Astrocyte (in vitro differentiated cells and primary cell): ENCODE results near the gene SCAMP5.

Experiments used
- CTCF ChIP-seq: IDR thresholded peaks from 2 replicates; pipeline ENCODE4 v1.5.1; 2011; ENCODE audit warnings: low read depth, mild to moderate bottlenecking, inconsistent platforms, low read length, moderate library complexity; ENCODE audit not compliant: insufficient read depth
- EZH2 ChIP-seq: IDR thresholded peaks from 2 replicates; pipeline ENCODE4 v1.6.1; 2012; ENCODE audit warnings: mild to moderate bottlenecking, low read length, inconsistent platforms; ENCODE audit not compliant: insufficient read depth

DNA sequence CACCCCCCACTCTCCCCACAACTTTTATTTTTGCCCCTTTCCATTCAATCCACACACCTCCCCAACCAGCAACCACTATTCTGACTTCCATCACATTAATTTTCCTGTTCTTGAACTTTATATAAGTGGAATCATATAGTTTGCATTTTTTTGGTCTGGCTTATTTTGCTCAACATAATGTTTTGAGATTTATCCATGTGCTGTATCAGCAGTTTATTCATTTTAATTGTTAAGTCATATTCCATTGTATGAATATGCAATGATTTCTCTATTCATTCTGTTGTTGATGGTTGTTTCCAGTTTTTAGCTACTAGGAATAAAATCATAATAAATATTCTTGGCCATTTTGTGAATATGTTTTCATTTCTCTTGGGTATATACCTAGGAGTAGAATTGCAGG is 5.8 kb upstream of the SCAMP5 start:
- TF ChIP-seq CTCF (no peak), EZH2 (no peak)
